Hippocampal formation (tissue), 2 donors: ENCODE data around the gene RAB44.
"Not testable (repeated sequence)": the region's sequence is repeated elsewhere in the genome, so short reads cannot be mapped to it uniquely, and the experiment has no call there.

Experiments used
- DNase-seq, 2 donors: peaks; one replicate each; lab custom pipeline; 2025; lab: John Stamatoyannopoulos, UW

RAB44 gene

DNA sequence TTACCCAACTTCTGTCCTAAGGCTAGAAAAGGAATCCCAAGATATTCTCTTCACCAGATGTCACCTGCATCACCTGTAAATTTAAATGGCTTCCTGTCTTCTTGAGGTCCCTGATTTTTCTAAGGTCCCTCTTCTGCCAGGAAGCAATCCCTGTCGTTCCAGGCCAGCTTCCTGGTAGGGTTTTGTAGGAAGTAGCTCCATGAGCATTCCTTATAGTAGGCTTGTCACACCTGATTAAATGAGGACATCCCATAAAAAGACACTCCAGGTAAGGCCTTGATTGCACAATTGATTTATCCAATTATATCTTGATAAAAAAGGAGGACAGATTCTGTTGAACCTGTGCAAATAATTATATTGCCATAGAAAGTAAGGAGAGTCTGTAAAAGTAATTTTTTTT lies 8.7 kb downstream of the RAB44 start:
- DNase-seq: no peak

GRCh38 chr6:36712816-36713215 lies 15.2 kb downstream of the RAB44 start:
- no peak for DNase-seq

- DNase-seq: no peak
These were observed 16.2 kb downstream of the RAB44 start for GRCh38 chr6:36713846-36714245.

DNA sequence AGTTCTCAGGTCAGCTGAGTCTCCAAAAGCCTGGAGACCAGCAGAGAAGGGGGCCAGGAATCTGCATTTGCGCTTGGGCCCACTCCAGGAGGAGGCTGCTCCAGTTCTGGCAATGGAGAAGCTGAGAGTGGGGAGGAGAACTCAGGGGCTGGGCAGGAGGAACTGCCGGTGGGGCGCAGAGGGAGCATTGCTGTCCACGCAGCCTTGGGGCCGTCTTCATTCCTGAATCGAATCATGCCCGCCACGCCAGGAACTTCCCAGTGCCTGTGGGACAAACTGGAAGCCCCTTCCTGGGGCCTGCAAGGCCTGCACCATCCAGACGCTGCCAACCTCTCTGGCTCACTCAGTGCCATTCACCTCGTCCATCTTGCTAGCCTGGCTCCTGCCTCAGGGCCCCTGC lies 16.9 kb downstream of the RAB44 start:
- DNase-seq: no peak

DNA sequence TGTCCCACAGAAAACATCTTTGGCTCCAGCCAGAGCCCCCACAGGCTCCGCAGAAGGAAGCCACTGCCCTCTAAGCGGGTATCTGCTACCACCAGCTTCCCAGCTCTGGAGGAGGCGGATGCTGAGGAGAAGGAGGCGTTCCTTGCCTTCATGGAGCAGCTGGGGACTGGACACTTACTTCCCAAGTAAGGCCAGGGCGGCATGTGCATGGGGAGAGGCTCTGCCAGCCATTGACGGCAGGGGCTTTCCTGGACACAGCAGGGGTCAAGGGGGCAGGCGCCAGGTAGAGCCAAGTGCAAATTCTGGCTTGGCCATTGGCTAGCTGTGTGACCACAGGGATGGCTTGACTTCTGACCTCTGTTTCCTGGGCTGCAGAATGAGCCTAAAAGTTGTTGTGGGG lies 17.8 kb downstream of the RAB44 start:
- no peak for DNase-seq

DNA sequence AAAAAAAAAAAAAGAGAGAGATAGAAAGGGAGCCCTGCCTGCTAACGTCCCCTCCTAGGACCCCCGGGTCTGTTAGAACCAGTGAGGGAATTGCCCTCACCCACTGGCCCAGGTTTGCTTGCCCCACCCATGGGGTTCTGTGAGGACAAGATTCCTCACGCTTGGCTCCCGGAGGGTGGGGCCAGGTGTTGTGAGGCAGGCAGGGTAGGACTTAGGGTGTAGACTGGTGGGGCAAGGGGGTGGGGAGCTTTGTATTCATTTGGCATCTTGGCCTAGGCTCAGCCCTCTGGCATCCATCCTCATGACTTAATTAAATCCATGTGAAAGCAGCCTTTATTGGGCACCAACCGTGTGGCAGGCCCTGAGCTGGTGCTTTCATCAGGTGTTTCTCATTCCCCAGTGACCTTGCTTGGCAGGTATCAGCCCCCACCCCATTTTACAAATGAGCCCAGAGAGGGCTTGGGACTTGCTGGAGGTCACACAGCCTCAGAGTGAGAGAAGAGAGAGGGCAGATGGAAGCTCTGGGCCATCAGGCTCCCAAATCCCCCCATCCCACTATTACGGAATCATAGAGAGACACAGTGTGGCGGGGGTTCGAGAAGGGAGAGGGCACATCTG lies 19.0 kb downstream of the RAB44 start:
- DNase-seq: no peak

DNA sequence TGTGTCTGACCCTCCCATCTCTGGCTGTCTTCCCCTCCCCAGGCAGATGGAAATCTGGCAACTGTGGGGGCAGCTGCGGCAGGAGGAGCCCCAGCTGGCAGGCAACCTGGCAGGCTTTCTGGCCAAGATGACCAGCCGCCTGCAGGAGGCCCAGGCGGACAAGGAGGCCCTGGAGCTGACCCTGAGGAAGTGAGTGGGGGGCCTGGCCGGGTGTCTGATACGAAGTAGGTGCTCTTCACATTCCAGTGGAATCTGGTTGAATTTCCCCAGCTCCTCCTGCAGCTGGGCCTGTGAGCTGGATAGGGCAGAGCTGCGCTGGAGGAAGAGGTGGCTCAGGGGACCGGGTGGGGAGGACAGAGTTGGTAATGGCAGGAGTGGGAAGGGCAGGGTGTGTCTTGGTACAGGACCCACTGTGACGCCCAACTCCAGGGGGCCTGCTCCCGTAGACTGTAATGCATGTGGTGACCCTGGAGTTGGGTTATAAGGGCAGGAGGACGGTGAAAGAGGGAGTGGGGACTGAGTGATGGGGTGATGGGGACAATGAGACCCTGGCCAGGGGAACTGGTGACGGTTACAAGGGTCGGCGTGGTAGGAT lies 19.7 kb downstream of the RAB44 start:
- no peak for DNase-seq

DNA sequence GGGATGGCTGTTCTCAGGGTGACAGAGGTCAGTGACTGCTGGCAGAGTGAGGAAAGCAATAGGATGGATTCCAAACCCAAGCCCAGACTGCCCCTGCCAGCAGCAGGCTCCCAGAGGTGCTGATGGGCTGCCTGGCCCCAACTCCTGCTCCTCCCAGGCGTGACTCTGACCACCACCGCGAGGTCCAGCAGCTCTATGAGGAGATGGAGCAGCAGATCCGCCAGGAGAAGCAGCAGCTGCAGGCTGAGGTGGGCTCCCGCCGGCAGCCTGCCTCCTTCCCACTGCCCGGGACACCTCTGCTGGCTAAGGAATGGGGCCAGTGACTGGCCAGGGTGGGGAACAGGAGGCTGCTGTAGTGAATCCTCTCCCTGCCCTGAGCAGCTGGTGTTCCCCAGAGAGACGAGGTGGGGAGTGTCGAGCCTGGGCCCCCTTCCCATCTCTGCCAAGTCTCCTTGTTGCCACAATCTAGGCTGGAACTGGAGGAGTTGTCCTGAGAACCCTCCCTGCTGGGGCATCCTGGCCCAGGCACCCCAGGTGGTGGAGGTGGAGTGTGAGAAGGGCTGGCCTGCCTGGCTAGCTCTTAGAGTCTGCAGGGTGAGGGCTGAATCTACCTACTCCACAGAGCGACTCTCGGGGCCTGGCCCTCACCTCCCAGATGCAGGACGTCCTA lies 20.4 kb downstream of the RAB44 start:
- DNase-seq: no peak

DNA sequence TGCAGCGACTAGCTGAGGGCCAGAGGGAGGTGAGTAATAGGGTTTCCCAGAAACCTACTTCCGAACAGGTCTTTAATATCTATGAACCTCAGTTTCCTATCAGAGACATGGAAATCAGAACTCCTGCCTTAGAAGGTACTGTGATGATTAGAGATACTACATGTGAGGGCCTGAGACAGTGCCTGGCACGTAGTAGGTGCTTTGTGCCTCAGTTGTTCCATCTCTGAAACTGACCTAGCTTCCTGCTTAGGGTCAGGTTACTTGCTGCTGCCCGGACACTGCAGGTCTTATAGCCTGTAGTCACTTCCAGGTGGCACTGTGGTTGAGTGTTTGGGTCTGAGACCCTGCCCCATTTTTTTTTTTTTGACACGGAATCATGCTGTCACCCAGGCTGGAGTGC lies 20.9 kb downstream of the RAB44 start:
- no peak for DNase-seq

DNA sequence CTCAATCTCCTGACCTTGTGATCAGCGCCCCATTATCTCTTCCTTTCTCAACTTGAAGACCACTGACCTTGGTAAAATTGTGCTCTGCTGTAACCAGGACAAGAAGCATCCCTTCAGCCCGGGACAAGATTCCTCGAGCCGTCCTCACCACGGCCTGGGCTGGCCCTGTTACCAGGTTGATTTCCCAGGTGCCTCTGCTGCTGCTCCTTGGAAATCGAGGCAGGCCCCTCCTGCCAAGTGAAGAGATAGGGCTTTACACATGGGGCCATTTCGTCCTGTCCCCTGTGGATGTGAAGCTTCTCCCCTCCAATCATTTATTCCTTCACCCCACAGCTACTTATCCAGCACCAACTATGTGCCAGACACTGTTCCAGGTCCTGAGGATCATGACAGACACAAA lies 21.5 kb downstream of the RAB44 start:
- no peak for DNase-seq

DNA sequence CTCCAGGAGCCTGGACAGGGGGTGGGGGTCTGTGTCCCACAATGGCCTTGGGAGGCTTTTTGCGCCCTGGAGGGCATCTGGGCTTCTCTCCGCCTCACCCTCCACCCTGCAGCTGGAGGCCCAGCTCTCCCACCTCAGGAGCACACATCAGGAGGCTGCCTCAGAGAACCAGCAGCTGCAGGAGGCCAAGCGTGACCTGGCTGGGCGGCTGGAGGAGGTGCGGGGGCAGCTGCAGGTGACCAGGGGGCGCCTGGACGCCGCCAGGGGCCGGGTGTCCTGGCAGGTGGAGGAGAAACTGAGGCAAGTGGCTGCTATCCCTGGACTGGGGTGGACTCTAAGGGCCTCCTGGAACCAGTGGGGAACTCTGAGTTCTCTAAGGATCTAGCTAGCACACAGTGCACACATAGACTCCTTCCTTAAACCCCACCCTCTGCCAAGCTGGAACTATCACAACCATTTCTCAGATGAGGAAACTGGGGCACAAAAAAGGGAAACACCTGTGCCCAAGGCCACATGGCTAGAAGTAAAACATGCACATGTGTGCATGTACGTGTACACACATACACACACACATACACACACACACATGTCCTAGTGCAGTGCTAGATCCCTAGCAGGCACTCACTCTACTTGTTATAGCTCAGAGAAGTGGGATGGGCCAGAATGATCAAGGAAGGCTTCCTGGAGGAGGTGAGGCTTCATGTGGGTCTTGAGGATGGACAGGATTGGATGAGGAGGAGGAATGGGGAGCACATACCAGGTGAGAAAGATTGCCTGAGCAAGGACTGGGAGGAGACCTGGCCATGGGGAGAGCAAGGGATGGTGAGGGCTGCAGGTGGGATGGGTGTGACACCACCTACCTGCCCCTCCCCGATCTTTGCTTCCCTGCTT lies 22.9 kb downstream of the RAB44 start:
- no peak for DNase-seq

- DNase-seq: no peak
These were observed 23.9 kb downstream of the RAB44 start for GRCh38 chr6:36721369-36722140.

- no peak for DNase-seq
These were observed 24.7 kb downstream of the RAB44 start for GRCh38 chr6:36722365-36722764.

DNA sequence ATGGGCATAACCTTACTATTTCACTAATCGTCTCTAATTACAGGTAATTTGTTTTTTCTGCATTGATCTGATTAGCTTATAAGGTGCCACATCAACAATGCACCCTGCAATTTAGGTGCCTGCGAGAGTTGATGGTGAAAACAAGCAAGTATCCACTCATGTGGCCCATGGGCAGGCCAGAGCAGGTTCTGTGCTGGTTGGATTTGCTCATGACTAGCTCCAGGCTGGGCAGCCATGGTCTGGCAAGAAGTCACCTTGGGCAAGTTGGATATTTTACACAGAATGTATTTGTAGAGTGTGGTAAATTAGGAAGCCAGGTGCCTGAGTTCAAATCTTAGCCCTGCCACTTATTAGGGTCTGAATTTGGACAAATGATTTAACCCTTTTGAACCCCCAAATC lies 25.3 kb downstream of the RAB44 start:
- no peak for DNase-seq

DNA sequence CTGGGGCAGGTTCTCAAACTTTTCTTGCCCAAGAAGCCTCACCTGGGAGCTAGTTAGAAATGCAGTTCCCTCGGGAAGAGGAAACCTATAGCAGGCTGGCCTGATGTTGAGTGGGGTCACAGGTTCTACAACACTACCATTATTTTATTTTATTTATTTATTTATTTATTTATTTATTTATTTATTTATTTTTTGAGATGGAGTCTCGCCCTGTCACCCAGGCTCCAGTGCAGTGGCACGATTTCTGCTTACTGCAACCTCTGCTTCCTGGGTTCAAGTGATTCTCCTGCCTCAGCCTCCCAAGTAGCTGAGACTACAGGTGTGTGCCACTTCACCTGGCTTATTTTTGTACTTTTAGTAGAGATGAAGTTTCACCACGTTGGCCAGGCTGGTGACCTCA lies 26.4 kb downstream of the RAB44 start:
- not testable (repeated sequence) for DNase-seq

- peak; percentile 12 to 13 for DNase-seq
These were observed 27.1 kb downstream of the RAB44 start for GRCh38 chr6:36724514-36725390.

- DNase-seq: no peak
These were observed 28.0 kb downstream of the RAB44 start for GRCh38 chr6:36725581-36725980.

- DNase-seq: no peak
These were observed 29.9 kb downstream of the RAB44 start for GRCh38 chr6:36727505-36728021.

DNA sequence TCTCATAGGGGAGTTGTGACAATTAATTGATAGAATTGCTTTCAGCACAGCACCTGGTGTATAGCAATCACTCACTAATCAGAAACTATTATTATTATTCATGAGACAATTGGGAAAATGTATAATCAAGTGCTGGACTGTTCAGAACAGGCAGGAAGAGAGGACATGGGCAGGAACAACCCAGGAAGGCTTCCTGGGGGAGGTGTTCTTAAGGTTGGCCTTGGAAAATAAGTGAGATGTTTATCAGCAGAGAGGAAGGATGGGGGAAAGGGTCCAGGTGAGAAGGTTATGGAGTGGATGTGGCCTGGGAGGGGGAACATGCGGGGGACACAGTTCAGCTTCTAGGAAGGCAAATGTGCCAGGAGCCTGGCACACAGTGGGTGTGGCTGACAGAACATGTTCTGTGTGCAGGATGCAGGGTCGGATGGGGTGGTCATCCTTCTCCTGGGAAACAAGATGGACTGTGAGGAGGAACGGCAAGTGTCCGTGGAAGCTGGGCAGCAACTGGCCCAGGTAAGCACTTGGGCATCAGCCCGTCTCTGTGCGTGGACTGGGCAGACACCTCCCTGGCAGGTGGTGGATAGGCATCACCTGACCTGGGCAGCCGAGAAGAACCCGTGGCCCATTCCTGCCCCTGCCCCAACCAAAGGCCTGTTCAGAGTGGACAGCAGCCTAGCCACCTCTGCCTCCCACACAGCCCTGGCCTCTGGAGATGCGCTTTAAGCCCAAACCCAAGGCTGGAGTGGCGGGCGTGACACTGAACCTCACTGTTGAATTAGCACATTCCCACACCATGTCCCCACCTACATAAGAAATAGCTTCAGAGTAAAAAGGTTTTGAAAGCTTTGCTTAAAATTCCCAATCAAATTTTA lies 30.9 kb downstream of the RAB44 start:
- DNase-seq: no peak

GRCh38 chr6:36729161-36729524 lies 31.5 kb downstream of the RAB44 start:
- DNase-seq: no peak
